GM21367 (cell line): ENCODE measurements around the gene SEMA6A.

ENCODE experiments used
- ATAC-seq: cut with Tn5 transposase; IDR thresholded peaks from one replicate; pipeline ENCODE4 v1.9.1; 2021; ENCODE audit not compliant: unreplicated experiment

The SEMA6A gene

DNA sequence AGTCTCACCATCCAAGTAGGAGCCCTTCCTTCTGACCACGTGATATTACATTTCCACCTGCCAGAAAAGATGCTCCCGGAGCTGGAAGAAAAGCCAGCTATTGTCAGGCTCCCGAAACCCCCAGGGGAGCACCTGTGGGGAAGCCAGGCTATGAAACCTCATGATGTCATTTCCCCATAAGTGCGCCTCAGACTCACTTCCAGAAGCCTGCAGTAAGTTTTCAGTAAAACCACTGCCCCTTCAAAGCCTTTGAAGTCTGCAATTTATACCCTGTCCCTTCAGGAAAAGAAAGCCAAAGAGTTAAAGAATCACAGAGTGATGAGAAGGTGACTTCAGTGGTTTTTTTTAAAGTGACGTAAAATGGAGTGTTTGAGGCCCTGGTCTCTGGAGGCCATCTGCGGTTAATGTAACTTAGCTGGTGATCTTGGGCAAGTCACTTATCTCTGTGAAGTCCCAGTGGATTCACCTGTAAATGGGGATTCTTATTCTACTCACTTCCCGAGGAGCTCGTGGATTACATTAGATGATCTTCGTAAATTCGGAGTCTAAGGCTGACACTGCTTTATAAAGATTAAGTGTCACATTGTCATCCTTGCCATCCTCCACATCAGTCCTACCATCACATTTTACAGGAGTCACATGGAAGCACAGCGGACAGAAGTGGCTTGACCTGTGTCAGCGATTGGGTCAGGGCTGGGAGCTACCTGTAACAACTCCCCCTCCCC lies 2.6 kb upstream of the SEMA6A start:
- ATAC-seq: peak; percentile 55

GRCh38 chr5:116576053-116576713 lies 1.6 kb upstream of the SEMA6A start:
- ATAC-seq: peak; percentile 37

GRCh38 chr5:116575326-116576052 lies 866 bp upstream of the SEMA6A start:
- ATAC-seq: no peak

DNA sequence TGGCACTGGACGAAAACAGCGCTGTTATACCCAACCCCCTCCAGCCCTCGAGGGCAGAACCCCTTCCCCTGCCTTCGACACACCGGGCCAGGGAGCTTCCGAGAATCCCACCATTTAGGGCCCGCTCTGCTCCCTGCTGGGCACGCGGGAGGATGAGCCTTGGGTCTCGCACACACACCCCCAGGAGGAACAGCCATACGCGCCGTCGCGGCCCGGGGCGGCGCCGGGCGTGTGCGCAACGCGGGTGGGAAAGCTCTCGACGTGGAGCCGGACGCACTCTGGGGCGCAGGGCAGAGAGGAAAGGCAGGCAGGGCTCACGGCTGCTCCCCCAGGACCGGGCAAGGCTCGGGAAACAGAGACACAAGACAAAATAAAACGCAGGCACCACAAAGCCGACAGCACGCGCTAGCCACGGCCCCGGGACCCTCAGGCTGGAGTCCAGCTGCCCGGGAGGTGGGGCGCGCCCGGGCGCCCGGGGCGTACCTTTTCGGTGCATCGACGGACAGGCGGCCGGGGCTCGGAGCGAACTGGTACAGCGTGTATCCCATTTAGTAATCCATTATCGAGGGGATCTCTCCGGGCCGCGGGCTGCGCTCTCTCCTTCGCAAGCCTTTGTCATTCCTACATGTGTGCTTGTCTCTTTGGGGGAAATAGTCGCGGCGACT lies 789 bp downstream of the SEMA6A start:
- ATAC-seq: no peak

- no peak for ATAC-seq
Observed at GRCh38 chr5:116573279-116573701, 1.3 kb downstream of the SEMA6A start.

DNA sequence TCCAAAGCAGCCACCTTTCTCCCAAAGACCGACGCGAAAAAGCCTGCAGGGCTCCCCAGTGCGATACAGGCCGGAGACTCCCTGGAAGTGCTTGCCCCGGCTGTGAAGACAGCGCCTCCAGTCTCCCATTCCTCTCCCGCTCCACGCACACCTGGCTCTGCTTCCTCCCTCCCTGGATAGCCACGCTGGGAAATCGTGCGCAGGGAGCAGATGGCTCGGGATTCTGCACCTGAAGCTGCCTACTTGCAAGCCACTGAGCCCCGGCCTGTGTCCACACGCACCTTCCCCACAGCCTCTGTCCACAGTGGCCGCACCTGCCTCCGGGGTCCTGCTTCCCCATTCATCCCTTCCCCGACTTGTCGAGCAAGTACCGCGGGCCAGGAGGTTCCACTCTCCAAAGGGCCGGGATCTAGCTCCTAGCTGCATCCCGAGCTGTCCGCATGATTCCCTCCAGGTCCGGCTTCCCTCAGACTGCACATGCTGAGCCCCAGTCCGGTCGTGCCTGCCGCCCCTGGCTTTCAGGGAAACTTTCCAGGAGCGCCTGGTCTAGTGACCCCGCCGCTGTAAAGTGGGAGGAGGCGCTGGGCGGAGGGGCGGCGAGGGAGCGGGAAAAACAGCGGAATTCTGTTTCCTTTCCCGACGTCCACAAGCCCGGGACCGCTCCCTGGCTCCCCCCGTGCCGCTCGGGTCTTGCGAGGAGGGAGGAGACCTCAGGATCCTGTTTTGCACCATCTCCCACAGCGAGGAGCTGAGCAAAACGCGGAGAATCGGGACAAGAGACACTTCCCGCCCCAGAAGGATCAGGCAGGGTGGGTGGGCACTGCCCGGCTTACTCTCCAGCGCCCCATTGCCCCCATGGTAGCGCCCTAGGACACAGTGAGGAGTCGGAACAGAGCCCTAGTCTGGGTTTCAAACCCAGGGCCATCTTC lies 2.0 kb downstream of the SEMA6A start:
- no peak for ATAC-seq

GRCh38 chr5:116571568-116572349 lies 2.9 kb downstream of the SEMA6A start:
- no peak for ATAC-seq

- ATAC-seq: no peak
Observed at GRCh38 chr5:116569999-116570398, 4.6 kb downstream of the SEMA6A start.

- ATAC-seq: no peak
Observed at GRCh38 chr5:116567106-116567505, 7.5 kb downstream of the SEMA6A start.

DNA sequence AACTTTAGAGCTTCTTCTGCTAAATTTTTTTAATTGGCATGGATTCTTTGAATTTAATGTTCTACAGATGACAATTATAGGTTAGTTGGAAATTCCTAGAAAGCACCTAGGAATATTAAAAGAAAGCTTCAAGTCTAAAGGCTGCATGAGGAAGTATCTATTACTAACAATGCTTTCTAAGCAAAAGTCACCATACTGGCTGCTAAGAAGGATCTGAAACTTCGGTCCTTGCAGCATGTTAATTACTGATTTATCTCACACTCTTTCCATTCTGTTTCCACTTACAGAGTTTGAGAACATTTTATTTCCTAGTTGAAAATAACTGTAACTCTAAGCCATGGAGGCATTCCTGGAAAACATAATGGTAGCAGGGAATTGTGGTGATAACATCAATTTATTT lies 8.4 kb downstream of the SEMA6A start:
- ATAC-seq: no peak

DNA sequence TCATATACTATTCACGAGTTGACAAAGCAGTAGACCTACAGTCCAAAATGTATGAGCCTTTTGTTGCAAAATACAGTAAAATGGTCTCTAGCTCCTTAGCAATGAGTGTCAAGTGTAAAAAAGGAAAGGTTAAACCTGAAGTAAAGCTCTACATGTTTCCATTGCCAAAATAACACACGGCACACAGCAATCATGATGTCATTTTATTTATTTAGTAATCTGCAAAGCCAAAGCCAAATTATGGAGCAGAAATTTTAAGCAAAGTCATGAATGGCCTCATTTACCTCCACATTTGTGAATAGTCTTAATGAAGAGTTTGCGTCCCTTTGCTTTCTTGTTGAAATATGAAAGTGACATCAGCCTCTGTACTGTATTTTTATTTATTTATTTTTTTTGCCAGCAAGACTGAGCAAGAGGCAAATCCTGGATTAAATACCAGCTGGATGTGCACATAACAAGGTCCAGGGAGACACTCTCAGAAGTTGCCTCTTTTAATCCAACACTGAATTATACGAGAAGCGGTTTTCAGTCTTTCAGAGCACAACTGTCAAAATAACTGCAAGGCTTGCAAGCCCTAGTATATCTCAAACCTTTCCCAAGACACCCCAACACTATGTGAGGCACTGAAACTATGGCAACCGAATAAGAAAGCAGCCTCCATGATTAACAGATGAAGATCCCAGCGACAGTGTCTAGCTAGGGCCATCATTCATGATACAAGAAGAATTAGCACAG lies 9.7 kb downstream of the SEMA6A start:
- ATAC-seq: no peak

- ATAC-seq: no peak
Observed at GRCh38 chr5:116564312-116564711, 10.3 kb downstream of the SEMA6A start.

GRCh38 chr5:116563736-116564308 lies 10.8 kb downstream of the SEMA6A start:
- no peak for ATAC-seq

DNA sequence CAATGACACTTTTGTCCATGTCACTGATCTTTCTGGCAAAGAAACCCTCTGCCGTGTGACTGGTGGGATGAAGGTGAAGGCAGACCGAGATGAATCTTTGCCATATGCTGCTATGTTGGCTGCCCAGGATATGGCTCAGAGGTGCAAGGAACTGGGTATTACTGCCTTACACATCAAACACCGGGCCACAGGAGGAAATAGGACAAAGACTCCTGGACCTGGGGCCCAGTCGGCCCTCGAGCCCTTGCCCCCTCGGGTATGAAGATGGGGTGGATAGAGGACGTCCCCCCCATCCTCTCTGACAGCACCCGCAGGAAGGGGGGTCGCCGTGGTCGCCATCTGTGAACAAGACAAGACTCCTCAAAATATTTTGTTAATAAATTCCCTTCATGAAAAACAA lies 12.0 kb downstream of the SEMA6A start:
- ATAC-seq: no peak

DNA sequence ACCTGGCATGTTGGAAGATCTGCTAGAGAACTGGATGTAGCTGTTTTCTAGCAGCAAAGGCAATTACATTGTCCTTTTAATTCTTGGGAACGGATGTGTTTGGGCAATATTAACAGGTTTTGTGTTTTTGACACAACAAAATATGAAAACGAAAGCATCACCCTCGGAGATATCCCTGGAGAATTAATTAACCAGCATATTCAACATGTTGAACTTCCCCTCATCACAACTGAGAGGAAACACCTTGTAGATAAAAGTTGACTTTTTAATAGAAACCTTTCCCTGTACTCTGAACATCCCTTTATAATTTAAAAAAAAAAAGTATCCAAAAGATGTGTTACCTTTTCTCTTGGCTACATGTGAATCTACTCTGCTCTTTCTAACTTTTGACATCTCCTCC lies 13.0 kb downstream of the SEMA6A start:
- no peak for ATAC-seq

GRCh38 chr5:116559673-116560164 lies 14.9 kb downstream of the SEMA6A start:
- ATAC-seq: no peak

DNA sequence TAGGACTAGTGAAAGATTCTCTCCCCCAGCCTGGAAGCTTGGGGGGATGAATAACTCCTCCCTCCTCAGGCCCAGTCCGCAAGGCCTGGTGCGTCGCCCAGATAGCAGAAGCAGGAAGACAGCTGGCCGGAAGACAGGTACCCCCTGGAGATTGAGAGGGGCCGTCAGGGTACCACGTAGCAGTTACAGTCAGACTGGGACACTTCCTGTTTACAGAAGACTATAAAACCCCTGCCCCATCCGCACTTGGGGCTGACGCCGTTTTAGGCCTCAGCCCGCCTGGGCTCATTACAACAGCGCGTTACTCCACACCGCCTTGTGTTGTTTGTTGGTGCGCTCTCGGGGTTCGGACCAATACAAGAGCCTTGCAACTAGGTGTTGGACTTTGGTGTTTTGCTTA lies 15.4 kb downstream of the SEMA6A start:
- no peak for ATAC-seq

- no peak for ATAC-seq
Observed at GRCh38 chr5:116557669-116558271, 16.9 kb downstream of the SEMA6A start.
